Ascending aorta (tissue), 2 donors: ENCODE results near the gene CCSER1. TPM values are rescaled to one million over a fixed set of nuclear protein-coding genes. Genes with fewer than 3 reads are reported as not detected.

ENCODE experiments used
- DNase-seq, 2 donors: peaks; one replicate each; pipeline ENCODE4 v3.0.0-alpha.2; 2019; ENCODE audit warnings: low spot score in 2 of 2
- H3K27ac ChIP-seq, 2 donors: fragments of 200-600 bp; sonication (generic); one replicate each; pipeline ENCODE4 v1.5.1; 2016 to 2017; ENCODE audit warnings: mild to moderate bottlenecking in 1 of 2
- H3K27me3 ChIP-seq: fragments of 200-600 bp; sonication (generic); one replicate; pipeline ENCODE4 v1.5.1; 2017
- H3K36me3 ChIP-seq, 2 donors: fragments of 200-600 bp; sonication (generic); one replicate each; pipeline ENCODE4 v1.5.1; 2016
- H3K4me1 ChIP-seq, 2 donors: fragments of 200-600 bp; sonication (generic); one replicate each; pipeline ENCODE4 v1.5.1; 2016 to 2017; ENCODE audit warnings: mild to moderate bottlenecking in 1 of 2
- H3K4me3 ChIP-seq, 2 donors: fragments of 200-600 bp; sonication (generic); one replicate each; pipeline ENCODE4 v1.5.1; 2016 to 2017; ENCODE audit warnings: mild to moderate bottlenecking in 1 of 2
- H3K9me3 ChIP-seq, 2 donors: fragments of 200-600 bp; sonication (generic); one replicate each; pipeline ENCODE4 v1.5.1; 2016
- CTCF ChIP-seq, 3 experiments: fragments of 200-600 bp in 2 of 3; fragments of 450-650 bp in 1 of 3; sonication (generic) in 2 of 3; IDR thresholded peaks; one replicate each; pipeline ENCODE4 v1.5.1; 2016 to 2019; ENCODE audit warnings: antibody characterized with exemption in 3 of 3, mild to moderate bottlenecking in 1 of 3, moderate library complexity in 1 of 3
- intact Hi-C: fragments of 100-400 bp; cut with DNase I; formaldehyde crosslinking; loops from one replicate; pipeline ENCODE4 v1.15.1; 2023
- total RNA-seq: library from RNA; depleted of rRNA; stranded (reverse); fragments of >200 nt; gene quantifications from one replicate; pipeline ENCODE4 v1.1.0, GENCODE V29; 2016

Gene CCSER1
- total RNA-seq, 1 donor from 2014 or later = 8.9 TPM

GRCh38 chr4:90715242-90715641 lies 588.0 kb downstream of the CCSER1 start:
- intact Hi-C loops = no loop called here
- H3K36me3 ChIP-seq = no peaks in the 10 kb centered on the region
- no peak overlapping the region for H3K27ac ChIP-seq
- no peak for TF ChIP-seq CTCF (IDR thresholded peaks at IDR 0.05)
- no peaks in the 10 kb centered on the region for H3K27me3 ChIP-seq
- DNase-seq = no peak
- no peaks in the 10 kb centered on the region for H3K4me1 ChIP-seq
- no peak overlapping the region for H3K4me3 ChIP-seq
- no peaks in the 10 kb centered on the region for H3K9me3 ChIP-seq

GRCh38 chr4:90718931-90719330 lies 591.7 kb downstream of the CCSER1 start:
- DNase-seq = no peak
- no peaks in the 10 kb centered on the region for H3K9me3 ChIP-seq
- no peaks in the 10 kb centered on the region for H3K36me3 ChIP-seq

GRCh38 chr4:90727938-90728337 lies 600.7 kb downstream of the CCSER1 start:
- Histone ChIP-seq H3K9me3 (no peaks in the 10 kb centered on the region), H3K27me3 (no peaks in the 10 kb centered on the region), H3K27ac (no peak overlapping the region), H3K4me3 (no peak overlapping the region), H3K36me3 (no peaks in the 10 kb centered on the region), H3K4me1 (no peaks in the 10 kb centered on the region)
- no peak for TF ChIP-seq CTCF (IDR thresholded peaks at IDR 0.05)
- DNase-seq = no peak
- intact Hi-C loops = no loop called here

More at GRCh38 chr4:90718931-90719330, 591.7 kb downstream of the CCSER1 start:
- no peak overlapping the region for H3K27ac ChIP-seq
- H3K27me3 ChIP-seq = no peaks in the 10 kb centered on the region
- intact Hi-C loops = no loop called here
- H3K4me1 ChIP-seq = no peaks in the 10 kb centered on the region
- no peak overlapping the region for H3K4me3 ChIP-seq
- no peak for TF ChIP-seq CTCF (IDR thresholded peaks at IDR 0.05)

- H3K27me3 ChIP-seq = no peaks in the 10 kb centered on the region
- H3K27ac ChIP-seq = no peak overlapping the region
- no peak for TF ChIP-seq CTCF (IDR thresholded peaks at IDR 0.05)
- intact Hi-C loops = no loop called here
- no peaks in the 10 kb centered on the region for H3K36me3 ChIP-seq
- no peaks in the 10 kb centered on the region for H3K9me3 ChIP-seq
- H3K4me3 ChIP-seq = no peak overlapping the region
- H3K4me1 ChIP-seq = no peaks in the 10 kb centered on the region
- no peak for DNase-seq
These were observed 603.6 kb downstream of the CCSER1 start for GRCh38 chr4:90730752-90731151.

- Histone ChIP-seq H3K4me1 (no peaks in the 10 kb centered on the region), H3K9me3 (no peaks in the 10 kb centered on the region), H3K4me3 (no peak overlapping the region), H3K27me3 (no peaks in the 10 kb centered on the region), H3K27ac (no peak overlapping the region), H3K36me3 (no peaks in the 10 kb centered on the region)
- no peak for DNase-seq
- intact Hi-C loops = no loop called here
- no peak for TF ChIP-seq CTCF (IDR thresholded peaks at IDR 0.05)
These were observed 606.0 kb downstream of the CCSER1 start for GRCh38 chr4:90733211-90733610.

GRCh38 chr4:90745176-90745575 lies 618.0 kb downstream of the CCSER1 start:
- no peak for TF ChIP-seq CTCF (IDR thresholded peaks at IDR 0.05)
- H3K9me3 ChIP-seq = no peaks in the 10 kb centered on the region
- intact Hi-C loops = no loop called here
- no peak overlapping the region for H3K4me3 ChIP-seq
- no peaks in the 10 kb centered on the region for H3K4me1 ChIP-seq
- no peak for DNase-seq
- no peaks in the 10 kb centered on the region for H3K36me3 ChIP-seq
- no peak overlapping the region for H3K27ac ChIP-seq
- H3K27me3 ChIP-seq = no peaks in the 10 kb centered on the region
